GM19023 (cell line): ENCODE data around the gene SLC8B1.
A peak's percentile ranks its signal among the peaks of the same experiment; 100 is the strongest.
"Not testable (repeated sequence)": the region's sequence is repeated elsewhere in the genome, so short reads cannot be mapped to it uniquely, and the experiment has no call there.

Experiments
- ATAC-seq: cut with Tn5 transposase; IDR thresholded peaks from one replicate; pipeline ENCODE4 v1.9.1; 2021; ENCODE audit warnings: mild to moderate bottlenecking, moderate library complexity; ENCODE audit not compliant: unreplicated experiment

Gene SLC8B1

GRCh38 chr12:113358381-113359132, 23.6 kb upstream of the SLC8B1 start, which contains the start of gene PLBD2:
Gene PLBD2 (plus strand): TSS chr12:113358587. CDS start chr12:113358601, 14 bp downstream.
- ATAC-seq, result peak; percentile 94

- ATAC-seq, result not testable (repeated sequence)
Measured at GRCh38 chr12:113354192-113354591, 19.3 kb upstream of the SLC8B1 start.

- no peak for ATAC-seq
Measured at GRCh38 chr12:113351089-113351488, 16.2 kb upstream of the SLC8B1 start.

- no peak for ATAC-seq
Measured at GRCh38 chr12:113348849-113349536, 14.1 kb upstream of the SLC8B1 start.

GRCh38 chr12:113347892-113348291, 13.0 kb upstream of the SLC8B1 start:
- ATAC-seq, result no peak

GRCh38 chr12:113347107-113347506, 12.2 kb upstream of the SLC8B1 start:
- no peak for ATAC-seq

GRCh38 chr12:113346353-113346752, 11.4 kb upstream of the SLC8B1 start:
- ATAC-seq, result no peak

GRCh38 chr12:113345318-113345717, 10.4 kb upstream of the SLC8B1 start:
- ATAC-seq, result no peak

GRCh38 chr12:113341535-113341934, 6.6 kb upstream of the SLC8B1 start:
- no peak for ATAC-seq

GRCh38 chr12:113340061-113340460, 5.2 kb upstream of the SLC8B1 start:
- no peak for ATAC-seq

GRCh38 chr12:113339540-113339939, 4.6 kb upstream of the SLC8B1 start:
- no peak for ATAC-seq

- ATAC-seq, result peak; percentile 21
Measured at GRCh38 chr12:113333877-113334785, 778 bp downstream of the SLC8B1 start.

GRCh38 chr12:113333418-113333750, 1.5 kb downstream of the SLC8B1 start:
- no peak for ATAC-seq

GRCh38 chr12:113332688-113333417, 2.1 kb downstream of the SLC8B1 start:
- ATAC-seq, result no peak

GRCh38 chr12:113330505-113330904, 4.4 kb downstream of the SLC8B1 start:
- no peak for ATAC-seq

GRCh38 chr12:113329791-113330417, 5.0 kb downstream of the SLC8B1 start:
- no peak for ATAC-seq

GRCh38 chr12:113329022-113329790, 5.7 kb downstream of the SLC8B1 start:
- ATAC-seq, result no peak

- no peak for ATAC-seq
Measured at GRCh38 chr12:113328368-113328889, 6.5 kb downstream of the SLC8B1 start.

GRCh38 chr12:113326775-113327395, 8.0 kb downstream of the SLC8B1 start:
- ATAC-seq, result no peak
